H1 (cell line): ENCODE measurements around the gene HSD17B13. TPM values are rescaled to one million over a fixed set of nuclear protein-coding genes. Genes with fewer than 3 reads are reported as not detected.

Source experiments
- CTCF ChIA-PET: fragments of 300-600 bp; sonication (Branson Sonifier 250); formaldehyde crosslinking; loops from one replicate; lab custom pipeline; 2021; ENCODE audit not compliant: partially characterized antibody; lab: Charles Lee
- POLR2A ChIA-PET: fragments of 300-600 bp; sonication (Branson Sonifier 250); formaldehyde crosslinking; loops from one replicate; lab custom pipeline; 2021; ENCODE audit warnings: inconsistent platforms; ENCODE audit not compliant: partially characterized antibody; lab: Charles Lee
- DNase-seq, 2 experiments: peaks; one replicate each; pipeline versions ENCODE4 v3.0.0 to v3.0.0-alpha.2; 2010 to 2022; ENCODE audit warnings: low spot score in 2 of 2, low read depth in 1 of 2, mixed read lengths in 1 of 2
- FAIRE-seq: peaks from 2 replicates; lab custom pipeline; 2011; peaks lifted over from hg19 to GRCh38; lab: Jason Lieb, UNC
- H2AFZ ChIP-seq: 2 replicates; pipeline ENCODE4 v1.8.1; 2012; ENCODE audit warnings: low read length, inconsistent platforms
- H2AK5ac ChIP-seq: 2 replicates; pipeline ENCODE4 v1.6.1; 2013; ENCODE audit warnings: low read depth, low read length
- H2BK120ac ChIP-seq: replicated peaks from 2 replicates; pipeline ENCODE3; 2013; ENCODE audit warnings: low read depth, low read length, inconsistent platforms
- H2BK12ac ChIP-seq: 2 replicates; pipeline ENCODE4 v1.6.1; 2013; ENCODE audit warnings: low read depth, low read length
- H2BK15ac ChIP-seq: 2 replicates; pipeline ENCODE4 v1.6.1; 2013; ENCODE audit warnings: low read length
- H2BK20ac ChIP-seq: 2 replicates; pipeline ENCODE4 v1.6.1; 2013; ENCODE audit warnings: low read length
- H2BK5ac ChIP-seq: 2 replicates; pipeline ENCODE4 v1.6.1; 2013; ENCODE audit warnings: low read depth, low read length
- H3K14ac ChIP-seq: 2 replicates; pipeline ENCODE4 v1.6.1; 2013; ENCODE audit warnings: inconsistent platforms; ENCODE audit not compliant: insufficient read length
- H3K18ac ChIP-seq: 2 replicates; pipeline ENCODE4 v1.6.1; 2013; ENCODE audit warnings: low read length; ENCODE audit errors: extremely low read depth
- H3K23ac ChIP-seq: 2 replicates; pipeline ENCODE4 v1.6.1; 2013; ENCODE audit warnings: inconsistent platforms; ENCODE audit not compliant: insufficient read length
- H3K23me2 ChIP-seq: 2 replicates; pipeline ENCODE4 v1.6.1; 2013; ENCODE audit warnings: low read depth, low read length
- H3K27ac ChIP-seq: 2 replicates; pipeline ENCODE4 v1.6.1; 2011; ENCODE audit warnings: low read depth, low read length, inconsistent platforms
- H3K27me3 ChIP-seq, 4 experiments: replicated peaks in 1 of 4; 1 replicate in 1 of 4; 2 replicates in 3 of 4; pipeline versions ENCODE4 v1.6.1 to v1.8.1; 2011 to 2013; ENCODE audit warnings: low read length in 3 of 4, mild to moderate bottlenecking in 3 of 4, inconsistent platforms in 2 of 4, mixed read lengths in 2 of 4, moderate library complexity in 1 of 4; ENCODE audit not compliant: control insufficient read depth in 3 of 4, insufficient read depth in 3 of 4; ENCODE audit errors: extremely low read depth in 1 of 4
- H3K36me3 ChIP-seq, 4 experiments: 2 replicates each; pipeline versions ENCODE4 v1.6.1 to v1.8.1; 2011 to 2013; ENCODE audit warnings: mild to moderate bottlenecking in 4 of 4, low read length in 3 of 4, moderate library complexity in 2 of 4, control low read depth in 1 of 4, inconsistent platforms in 1 of 4; ENCODE audit not compliant: insufficient read depth in 4 of 4, control insufficient read depth in 2 of 4
- H3K4ac ChIP-seq: replicated peaks from 2 replicates; pipeline ENCODE3; 2013; ENCODE audit warnings: low read length, low read depth, mixed read lengths, inconsistent platforms; ENCODE audit not compliant: insufficient read length
- H3K4me1 ChIP-seq, 4 experiments: replicated peaks in 1 of 4; 1 replicate in 1 of 4; 2 replicates in 3 of 4; pipeline versions ENCODE4 v1.6.1 to v1.8.1; 2011 to 2013; ENCODE audit warnings: low read length in 3 of 4, inconsistent platforms in 2 of 4, mixed read lengths in 1 of 4; ENCODE audit not compliant: insufficient read depth in 4 of 4, control insufficient read depth in 3 of 4
- H3K4me2 ChIP-seq, 2 experiments: 2 replicates each; pipeline versions ENCODE4 v1.6.1 to v1.8.1; 2011 to 2013; ENCODE audit warnings: low read depth in 2 of 2, low read length in 2 of 2, control low read depth in 1 of 2, inconsistent platforms in 1 of 2, mild to moderate bottlenecking in 1 of 2; ENCODE audit not compliant: insufficient read depth in 1 of 2
- H3K4me3 ChIP-seq, 4 experiments: fragments of 200-600, 300-600 bp in 1 of 4; sonication (generic), shearing (Covaris generic), sonication (Bioruptor Twin) in 1 of 4; 2 replicates each; pipeline versions ENCODE4 v1.5.1 to v1.8.1; 2011 to 2016; ENCODE audit warnings: low read length in 4 of 4, low read depth in 3 of 4, control low read depth in 2 of 4, inconsistent platforms in 2 of 4, mild to moderate bottlenecking in 2 of 4, mixed read lengths in 1 of 4, moderate library complexity in 1 of 4; ENCODE audit not compliant: insufficient read depth in 2 of 4; ENCODE audit errors: extremely low read depth in 1 of 4
- H3K56ac ChIP-seq: replicated peaks from 2 replicates; pipeline ENCODE3; 2013; ENCODE audit warnings: low read depth, mild to moderate bottlenecking, mixed read lengths, low read length, inconsistent platforms; ENCODE audit not compliant: insufficient read length
- H3K79me1 ChIP-seq: 2 replicates; pipeline ENCODE4 v1.6.1; 2013; ENCODE audit warnings: low read depth, low read length, control low read depth
- H3K79me2 ChIP-seq, 2 experiments: 2 replicates each; pipeline versions ENCODE4 v1.6.1 to v1.8.1; 2012 to 2013; ENCODE audit warnings: low read length in 2 of 2, mild to moderate bottlenecking in 2 of 2, inconsistent platforms in 1 of 2; ENCODE audit not compliant: insufficient read depth in 2 of 2, control insufficient read depth in 1 of 2
- H3K9ac ChIP-seq, 4 experiments: replicated peaks in 1 of 4; 1 replicate in 1 of 4; 2 replicates in 3 of 4; pipeline versions ENCODE4 v1.6.1 to v1.8.1; 2011 to 2013; ENCODE audit warnings: low read depth in 3 of 4, low read length in 3 of 4, control low read depth in 2 of 4, mild to moderate bottlenecking in 2 of 4, moderate library complexity in 2 of 4, inconsistent platforms in 1 of 4; ENCODE audit errors: extremely low read depth in 1 of 4
- H3K9me3 ChIP-seq, 2 experiments: 2 replicates each; pipeline versions ENCODE4 v1.6.1 to v1.8.1; 2012 to 2013; ENCODE audit warnings: mild to moderate bottlenecking in 2 of 2, moderate library complexity in 2 of 2, control low read depth in 1 of 2, inconsistent platforms in 1 of 2, low read depth in 1 of 2, low read length in 1 of 2, mixed read lengths in 1 of 2; ENCODE audit not compliant: insufficient read depth in 2 of 2
- H4K20me1 ChIP-seq, 2 experiments: replicated peaks in 1 of 2; 2 replicates each; pipeline versions ENCODE3 to v1.8.1; 2011 to 2013; ENCODE audit warnings: inconsistent platforms in 2 of 2, low read length in 2 of 2, mild to moderate bottlenecking in 1 of 2; ENCODE audit not compliant: insufficient read depth in 2 of 2, control insufficient read depth in 1 of 2
- H4K5ac ChIP-seq: 2 replicates; pipeline ENCODE4 v1.6.1; 2013; ENCODE audit warnings: low read length, low read depth, mixed read lengths, inconsistent platforms; ENCODE audit not compliant: insufficient read length
- H4K8ac ChIP-seq: 2 replicates; pipeline ENCODE4 v1.8.0; 2013; ENCODE audit warnings: mild to moderate bottlenecking, moderate library complexity, low read length, inconsistent platforms; ENCODE audit not compliant: insufficient read depth; ENCODE audit errors: extremely low read depth
- H4K91ac ChIP-seq: replicated peaks from 2 replicates; pipeline ENCODE3; 2013; ENCODE audit warnings: low read length, mixed read lengths, inconsistent platforms; ENCODE audit not compliant: insufficient read length
- CEBPB ChIP-seq: IDR thresholded peaks from 2 replicates; pipeline ENCODE4 v1.6.1; 2012; ENCODE audit warnings: low read depth, low read length
- EP300 ChIP-seq, 2 experiments: IDR thresholded peaks; 1 replicate in 1 of 2; 2 replicates in 1 of 2; pipeline ENCODE4 v1.6.1; 2011 to 2012; ENCODE audit warnings: low read depth in 2 of 2, low read length in 2 of 2, mild to moderate bottlenecking in 2 of 2, borderline replicate concordance in 1 of 2, inconsistent platforms in 1 of 2, moderate library complexity in 1 of 2
- FOSL1 ChIP-seq: IDR thresholded peaks from 2 replicates; pipeline ENCODE4 v1.6.1; 2011; ENCODE audit warnings: mild to moderate bottlenecking, low read depth, low read length, moderate library complexity; ENCODE audit not compliant: insufficient read depth
- POLR2AphosphoS5 ChIP-seq: IDR thresholded peaks from 2 replicates; pipeline ENCODE4 v1.6.1; 2011; ENCODE audit warnings: low read depth, low read length
- RNF2 ChIP-seq: fragments of 200-900, 300-1000 bp; sonication (generic); IDR thresholded peaks from 2 replicates; pipeline ENCODE4 v1.7.1; 2016; ENCODE audit warnings: borderline replicate concordance, low read depth, mild to moderate bottlenecking, antibody characterized with exemption, low read length; ENCODE audit not compliant: poor library complexity, severe bottlenecking; ENCODE audit errors: missing control alignments
- SIN3A ChIP-seq, 2 experiments: IDR thresholded peaks in 1 of 2; conservative IDR thresholded peaks in 1 of 2; 2 replicates each; pipeline ENCODE4 v1.6.1; 2011 to 2012; ENCODE audit warnings: low read length in 2 of 2, improper control_type of control experiment in 1 of 2, low read depth in 1 of 2, mild to moderate bottlenecking in 1 of 2
- SP2 ChIP-seq: IDR thresholded peaks from 2 replicates; pipeline ENCODE4 v1.6.1; 2012; ENCODE audit warnings: mild to moderate bottlenecking, low read length, inconsistent platforms
- SP4 ChIP-seq: IDR thresholded peaks from 2 replicates; pipeline ENCODE4 v1.6.1; 2012; ENCODE audit warnings: low read length, inconsistent platforms
- TBP ChIP-seq: IDR thresholded peaks from 2 replicates; pipeline ENCODE4 v1.6.1; 2011; ENCODE audit warnings: low read depth, low read length, improper control_type of control experiment
- USF2 ChIP-seq: IDR thresholded peaks from 2 replicates; pipeline ENCODE4 v1.6.1; 2011; ENCODE audit warnings: low read length, improper control_type of control experiment
- WGBS, 2 experiments: shearing (Covaris generic) in 1 of 2; methylation state at CpG; one replicate each; pipeline versions ENCODE4 v1.1.6 to v1.1.7; 2013 to 2015; ENCODE audit warnings: low lambda C conversion rate in 2 of 2, mixed read lengths in 2 of 2, inconsistent platforms in 1 of 2, low coverage in 1 of 2, missing lambda C conversion rate in 1 of 2; ENCODE audit not compliant: insufficient replicate concordance in 2 of 2, insufficient coverage in 1 of 2, insufficient read length in 1 of 2; ENCODE audit errors: extremely low coverage in 1 of 2, missing lambda C conversion rate in 1 of 2; 5-methylcytosine and 5-hydroxymethylcytosine counted together
- polyA plus RNA-seq, 7 experiments: library from polyadenylated mRNA; depleted of rRNA in 3 of 7; stranded (reverse) in 5 of 7; unstranded in 2 of 7; fragments of >200 nt in 5 of 7; fragments of 200-250 nt in 2 of 7; gene quantifications; 1 replicate in 5 of 7; 2 replicates in 1 of 7; 4 replicates in 1 of 7; pipeline versions ENCODE4 v1.2.1 to v1.2.3, GENCODE V29; 2011 to 2013; ENCODE audit warnings: missing spikeins in 2 of 7, mixed read lengths in 2 of 7
- total RNA-seq: library from RNA; stranded (reverse); fragmentation: NEBNext Ultra II Directional; extraction: Animal tissue kit (Norgen Biotek cat#: 25700); gene quantifications from 2 replicates; pipeline ENCODE4 v1.2.1, GENCODE V29; 2021

Gene HSD17B13
- total and polyA plus RNA-seq, 2 of the 8 experiments (the other 6 are each of a cell fraction or from before 2014, with no cell fraction given), result 0.09 to 0.13 TPM

- H4K20me1 ChIP-seq, result no peaks in the 10 kb centered on the region
- H3K27me3 ChIP-seq, result no peaks in the 10 kb centered on the region
- no peak overlapping the region for H2BK20ac ChIP-seq
- H2BK12ac ChIP-seq, result no peak overlapping the region
- H2BK15ac ChIP-seq, result no peak overlapping the region
- no peak overlapping the region for H3K4me3 ChIP-seq
- H3K14ac ChIP-seq, result no peak overlapping the region
- no peak overlapping the region for H3K18ac ChIP-seq
- no peak overlapping the region for H3K56ac ChIP-seq
- H2BK120ac ChIP-seq, result no peak overlapping the region
- no peak overlapping the region for H4K91ac ChIP-seq
- no peak overlapping the region for H2AFZ ChIP-seq
- POLR2A ChIA-PET, result interaction anchor here (0.6 kb wide), 1 partner anchor 107 kb away, joined by 3 read pairs; no protein-coding TSS in a partner anchor
- CTCF ChIA-PET, result interaction anchor here (0.7 to 2.5 kb wide), 22 partner anchors 11 to 495 kb away, joined by 3 to 25 read pairs (median 3); no protein-coding TSS in a partner anchor
- no peaks in the 10 kb centered on the region for H3K23me2 ChIP-seq
- no peaks in the 10 kb centered on the region for H3K79me1 ChIP-seq
- no peak overlapping the region for H3K4ac ChIP-seq
- no peaks in the 10 kb centered on the region for H3K79me2 ChIP-seq
- peak; percentile 13 to 68 for DNase-seq
- no peak overlapping the region for H2BK5ac ChIP-seq
- no peak overlapping the region for H4K5ac ChIP-seq
- 8% methylated on average over 3 of the region's 3 CpGs; no CpG with 5 or more reads in 1 of the 2 experiments for WGBS, 2 experiments
- no peak overlapping the region for H3K27ac ChIP-seq
- no peak overlapping the region for H4K8ac ChIP-seq
- H3K9me3 ChIP-seq, result no peaks in the 10 kb centered on the region
- H3K4me2 ChIP-seq, result no peak overlapping the region
- no peak overlapping the region for H2AK5ac ChIP-seq
- H3K23ac ChIP-seq, result no peak overlapping the region
- no peak overlapping the region for H3K9ac ChIP-seq
- H3K36me3 ChIP-seq, result no peaks in the 10 kb centered on the region
- FAIRE-seq, result peak; percentile 75
- H3K4me1 ChIP-seq, result no peaks in the 10 kb centered on the region; a peak in 2 of 7 replicates
- TF ChIP-seq TBP (no peak), RNF2 (no peak), SIN3A (conservative IDR thresholded peaks at IDR 0.05 in 1 of 2, IDR thresholded peaks at IDR 0.05 in 1 of 2; ENCODE audit: low read depth in 1 of 2, low read length in 2 of 2) (no peak), POLR2AphosphoS5 (no peak), CEBPB (peak; percentile 57; the same call in 1 of the 2 replicates), USF2 (no peak), SP4 (no peak), FOSL1 (no peak), SP2 (no peak), EP300 (IDR thresholded peaks at IDR 0.05; ENCODE audit: borderline replicate concordance in 1 of 2, low read depth in 2 of 2, low read length in 2 of 2) (no peak)
Measured at GRCh38 chr4:87353592-87353991, 30.9 kb upstream of the HSD17B13 start.
